ENCODE data around the gene GARNL3. TPM values are rescaled to one million over a fixed set of nuclear protein-coding genes. Genes with fewer than 3 reads are reported as not detected.

The GARNL3 gene
- total and polyA plus RNA-seq, 2 donors (not counting 3 experiments of a cell fraction or from before 2014, with no cell fraction given), result 1.4 to 8.3 TPM

DNA sequence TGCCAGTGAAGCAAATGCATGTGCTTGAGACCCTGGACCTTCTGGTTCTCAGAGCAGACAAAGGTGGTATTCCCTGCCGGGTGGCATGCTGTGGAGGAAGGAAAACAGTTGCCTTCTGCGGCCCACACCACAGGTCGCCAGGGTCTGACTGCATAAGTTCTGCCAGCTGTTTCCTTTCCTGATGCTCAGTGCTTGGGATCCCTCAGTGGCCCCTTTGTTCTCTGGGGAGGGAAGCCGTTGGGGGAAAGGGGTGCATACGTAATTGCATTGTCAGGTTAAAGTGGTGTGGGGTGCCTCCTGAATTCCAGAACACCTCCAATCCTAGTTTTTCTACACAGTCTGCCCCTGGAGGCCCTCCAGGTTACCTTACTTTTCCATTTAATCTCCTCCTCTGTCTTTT, 89.3 kb downstream of the GARNL3 start:
- Histone ChIP-seq H3K27ac (ENCODE audit: insufficient read depth, low read depth, low read length) (no peak overlapping the region), H3K9me1 (replicated peaks; ENCODE audit: control insufficient read depth, extremely low read depth, insufficient read depth, low read length) (no peaks in the 10 kb centered on the region), H3K79me2 (ENCODE audit: control insufficient read depth, insufficient read depth, low read length) (no peaks in the 10 kb centered on the region), H3K36me3 (ENCODE audit: control insufficient read depth in 2 of 2, extremely low read depth in 1 of 2, insufficient read depth in 2 of 2, low read length in 2 of 2) (no peaks in the 10 kb centered on the region), H4K20me1 (replicated peaks; ENCODE audit: control insufficient read depth, extremely low read depth, insufficient read depth, low read length) (no peaks in the 10 kb centered on the region), H3K27me3 (ENCODE audit: control insufficient read depth in 2 of 2, insufficient read depth in 2 of 2, low read length in 2 of 2) (no peaks in the 10 kb centered on the region), H2AFZ (ENCODE audit: low read depth, low read length) (no peak overlapping the region), H3K9ac (replicated peaks; ENCODE audit: extremely low read depth, insufficient read depth, low read length) (no peak overlapping the region), H3K4me2 (ENCODE audit: insufficient read depth, low read length) (no peak overlapping the region), H3K4me3 (replicated peaks in 1 of 3; ENCODE audit: insufficient read depth in 1 of 3, low read depth in 1 of 3, low read length in 3 of 3) (no peak overlapping the region), H3K4me1 (ENCODE audit: control insufficient read depth, extremely low read depth, insufficient read depth, low read length) (no peaks in the 10 kb centered on the region), H3K9me3 (replicated peaks; ENCODE audit: control insufficient read depth, insufficient read depth, low read length) (no peaks in the 10 kb centered on the region)
- CTCF ChIA-PET, result interaction anchor here (0.6 kb wide), 1 partner anchor 139 kb away, joined by 3 read pairs; no protein-coding TSS in a partner anchor
- intact Hi-C loops (cut with micrococcal nuclease) (no loop called here), dilution Hi-C loops (cut with MboI; ENCODE audit: extremely low pct_ligation_motif_present, low sequenced_read_pairs) (no loop called here)
- DNase-seq (ENCODE audit: low read depth, low spot score) (no peak), FAIRE-seq (no peak)
- no peak for TF ChIP-seq FOS (IDR thresholded peaks at IDR 0.05; ENCODE audit: borderline replicate concordance, insufficient read depth, low read length)
- no peak for TF ChIP-seq POLR2AphosphoS5 (IDR thresholded peaks at IDR 0.05; ENCODE audit: insufficient read depth, low read depth, low read length)
- TF ChIP-seq EZH2 (IDR thresholded peaks at IDR 0.05; ENCODE audit: borderline replicate concordance, low read depth, low read length, severe bottlenecking), result no peak
- TF ChIP-seq GATA2 (IDR thresholded peaks at IDR 0.05; ENCODE audit: insufficient read depth, insufficient read length, low read depth, low read length), result no peak
- no peak for TF ChIP-seq MYC (IDR thresholded peaks at IDR 0.05; ENCODE audit: low read depth, low read length)
- TF ChIP-seq, protein P1, sequence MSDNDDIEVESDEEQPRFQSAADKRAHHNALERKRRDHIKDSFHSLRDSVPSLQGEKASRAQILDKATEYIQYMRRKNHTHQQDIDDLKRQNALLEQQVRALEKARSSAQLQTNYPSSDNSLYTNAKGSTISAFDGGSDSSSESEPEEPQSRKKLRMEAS (IDR thresholded peaks at IDR 0.05; ENCODE audit: insufficient read depth, insufficient read length), result no peak
- TF ChIP-seq JUN (IDR thresholded peaks at IDR 0.05; ENCODE audit: borderline replicate concordance, insufficient read depth, insufficient read length, low read depth), result no peak
- TF ChIP-seq POLR2A (IDR thresholded peaks at IDR 0.05; ENCODE audit: low read depth, low read length), result no peak
- TF ChIP-seq, protein P2, sequence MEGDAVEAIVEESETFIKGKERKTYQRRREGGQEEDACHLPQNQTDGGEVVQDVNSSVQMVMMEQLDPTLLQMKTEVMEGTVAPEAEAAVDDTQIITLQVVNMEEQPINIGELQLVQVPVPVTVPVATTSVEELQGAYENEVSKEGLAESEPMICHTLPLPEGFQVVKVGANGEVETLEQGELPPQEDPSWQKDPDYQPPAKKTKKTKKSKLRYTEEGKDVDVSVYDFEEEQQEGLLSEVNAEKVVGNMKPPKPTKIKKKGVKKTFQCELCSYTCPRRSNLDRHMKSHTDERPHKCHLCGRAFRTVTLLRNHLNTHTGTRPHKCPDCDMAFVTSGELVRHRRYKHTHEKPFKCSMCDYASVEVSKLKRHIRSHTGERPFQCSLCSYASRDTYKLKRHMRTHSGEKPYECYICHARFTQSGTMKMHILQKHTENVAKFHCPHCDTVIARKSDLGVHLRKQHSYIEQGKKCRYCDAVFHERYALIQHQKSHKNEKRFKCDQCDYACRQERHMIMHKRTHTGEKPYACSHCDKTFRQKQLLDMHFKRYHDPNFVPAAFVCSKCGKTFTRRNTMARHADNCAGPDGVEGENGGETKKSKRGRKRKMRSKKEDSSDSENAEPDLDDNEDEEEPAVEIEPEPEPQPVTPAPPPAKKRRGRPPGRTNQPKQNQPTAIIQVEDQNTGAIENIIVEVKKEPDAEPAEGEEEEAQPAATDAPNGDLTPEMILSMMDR (IDR thresholded peaks at IDR 0.05; ENCODE audit: extremely low read depth in 1 of 2, insufficient read depth in 1 of 2, low read depth in 1 of 2, low read length in 2 of 2), result no peak
- BruUV-seq (replicated peaks), result no TSS peak
- POLR2A ChIA-PET, result no interaction called here
